CD4-positive, alpha-beta T cell treated with Interferon alpha-2 for 1 hour (primary cell): ENCODE measurements around the gene MRPL20.
A peak's percentile ranks its signal among the peaks of the same experiment; 100 is the strongest.
"Not testable (repeated sequence)": the region's sequence is repeated elsewhere in the genome, so short reads cannot be mapped to it uniquely, and the experiment has no call there.

ENCODE experiments used
- DNase-seq, 2 donors: peaks; one replicate each; pipeline ENCODE4 v3.0.0-alpha.2; 2020 to 2022

Gene MRPL20

DNA sequence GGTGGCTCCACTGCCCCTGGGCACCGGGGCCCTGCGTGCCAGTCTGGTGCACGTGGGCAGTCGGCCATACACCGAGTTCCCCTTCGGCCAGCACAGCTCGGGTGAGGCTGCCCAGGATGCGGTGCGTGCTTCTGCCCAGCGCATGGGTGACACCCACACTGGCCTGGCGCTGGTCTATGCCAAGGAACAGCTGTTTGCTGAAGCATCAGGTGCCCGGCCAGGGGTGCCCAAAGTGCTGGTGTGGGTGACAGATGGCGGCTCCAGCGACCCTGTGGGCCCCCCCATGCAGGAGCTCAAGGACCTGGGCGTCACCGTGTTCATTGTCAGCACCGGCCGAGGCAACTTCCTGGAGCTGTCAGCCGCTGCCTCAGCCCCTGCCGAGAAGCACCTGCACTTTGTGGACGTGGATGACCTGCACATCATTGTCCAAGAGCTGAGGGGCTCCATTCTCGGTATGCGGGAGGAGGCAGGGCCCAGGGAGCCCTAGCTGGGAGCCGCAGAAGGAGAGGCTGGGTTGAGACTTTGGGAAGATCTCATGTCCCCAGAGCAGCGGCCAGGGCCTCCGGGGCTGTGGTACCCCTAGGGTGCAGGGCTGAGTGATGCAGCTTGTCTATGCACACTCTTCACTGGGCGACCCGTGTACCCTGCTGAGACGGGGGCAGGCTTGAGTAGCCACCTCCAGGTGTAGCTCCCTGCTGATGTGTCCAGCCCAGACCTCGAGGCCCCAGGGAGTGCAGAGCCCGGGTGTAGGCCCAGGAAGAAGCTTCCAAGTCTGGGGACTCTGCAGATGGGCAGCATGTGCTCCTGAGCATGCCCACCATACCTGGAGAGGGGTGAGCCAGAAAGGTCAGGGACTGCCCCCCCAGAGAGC lies 30.2 kb upstream of the MRPL20 start:
- no peak for DNase-seq

DNA sequence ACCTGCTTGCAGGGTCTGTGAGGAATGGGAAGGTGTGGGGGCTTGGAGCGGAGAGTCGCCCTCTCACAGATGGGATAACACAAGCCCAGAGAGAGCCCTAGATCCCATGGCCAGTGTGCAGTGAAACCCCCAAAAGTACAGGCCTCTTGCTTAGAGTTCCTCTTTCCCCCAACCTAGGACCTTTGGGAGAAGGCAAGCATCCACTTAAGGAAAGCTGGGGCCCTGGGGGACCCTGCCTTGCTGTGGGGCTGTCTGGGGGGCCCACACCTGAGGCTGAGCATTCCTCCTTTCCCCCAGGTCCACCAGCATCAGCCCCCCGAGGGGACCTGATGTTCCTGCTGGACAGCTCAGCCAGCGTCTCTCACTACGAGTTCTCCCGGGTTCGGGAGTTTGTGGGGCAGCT lies 29.5 kb upstream of the MRPL20 start:
- DNase-seq, result no peak

DNA sequence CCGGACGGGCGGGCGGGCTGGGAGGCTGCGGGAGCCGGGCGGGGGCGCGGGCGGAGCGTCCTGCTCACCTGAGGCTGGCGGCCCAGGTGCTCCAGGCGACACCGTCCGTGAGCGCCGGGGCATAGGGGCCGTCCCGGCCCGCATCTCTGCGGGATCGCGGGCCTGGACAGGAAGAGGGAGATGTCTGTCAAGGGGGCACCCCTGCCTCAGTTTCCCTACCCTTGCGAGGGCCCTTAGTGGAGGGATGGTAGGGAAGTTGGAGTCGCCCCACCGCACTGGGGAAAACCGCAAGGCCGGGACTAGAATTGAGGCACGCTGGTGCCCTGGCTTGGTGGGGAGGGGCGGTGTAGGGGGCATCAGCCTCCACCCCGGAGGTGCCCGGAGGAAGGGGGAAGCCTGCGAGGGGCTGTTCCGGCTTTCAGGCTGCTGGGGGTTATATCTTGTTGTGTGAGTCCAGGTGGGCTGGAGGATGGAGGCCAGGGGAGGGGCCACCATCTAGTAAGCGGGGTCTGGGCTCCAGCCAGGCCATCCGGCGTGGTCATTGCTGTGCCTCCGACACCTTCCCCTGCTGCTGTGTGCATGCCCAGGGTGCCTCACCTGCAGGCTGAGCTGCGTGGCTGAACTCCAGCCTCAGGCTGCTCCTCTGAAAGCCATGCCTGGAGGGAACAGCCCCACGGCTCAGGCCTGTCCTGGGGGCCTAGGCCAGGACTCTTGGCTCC lies 29.0 kb upstream of the MRPL20 start:
- no peak for DNase-seq

DNA sequence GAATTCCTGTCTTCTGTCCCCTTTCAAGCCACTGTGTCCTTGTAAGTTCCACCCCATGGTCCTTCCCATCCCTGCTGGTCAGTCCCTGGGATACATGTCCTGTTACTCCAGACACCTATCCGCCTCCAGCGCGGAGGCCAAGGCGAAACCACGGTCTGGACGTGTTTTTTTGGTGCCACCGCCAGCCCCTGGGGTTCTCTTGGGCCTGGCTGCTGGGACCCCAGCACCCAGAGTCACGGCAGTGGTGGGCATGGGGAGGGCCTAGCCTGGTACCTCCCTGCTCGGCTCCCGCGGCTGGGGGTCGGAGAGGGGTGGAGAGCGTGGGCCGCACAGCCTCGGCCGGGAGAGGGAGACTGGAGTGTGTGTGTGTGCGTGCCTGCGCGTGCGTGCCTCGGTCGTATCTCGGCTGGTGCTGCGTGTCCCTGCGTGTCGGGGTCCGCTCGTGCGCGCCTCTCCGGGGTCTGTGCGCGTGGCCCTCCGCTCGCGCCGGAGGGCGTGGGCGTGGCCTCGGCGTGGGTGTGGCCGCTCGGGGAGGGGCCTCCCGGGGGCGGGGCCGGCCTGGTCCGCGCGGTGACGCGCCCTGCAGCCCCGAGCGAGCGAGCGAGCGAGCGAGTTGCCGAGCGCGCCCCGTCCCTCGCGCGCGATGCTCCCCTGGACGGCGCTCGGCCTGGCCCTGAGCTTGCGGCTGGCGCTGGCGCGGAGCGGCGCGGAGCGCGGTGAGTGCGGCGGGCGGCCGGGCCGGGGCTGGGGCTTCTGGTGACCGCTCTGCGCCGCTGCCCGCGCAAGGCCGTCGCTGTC lies 28.2 kb upstream of the MRPL20 start, which contains the start of gene VWA1:
Gene VWA1, plus strand, starts transcription at position 585 of the 798 bp plus-strand sequence. Its CDS starts 59 bp downstream, at position 644.
- DNase-seq, result peak; percentile 45 to 66

DNA sequence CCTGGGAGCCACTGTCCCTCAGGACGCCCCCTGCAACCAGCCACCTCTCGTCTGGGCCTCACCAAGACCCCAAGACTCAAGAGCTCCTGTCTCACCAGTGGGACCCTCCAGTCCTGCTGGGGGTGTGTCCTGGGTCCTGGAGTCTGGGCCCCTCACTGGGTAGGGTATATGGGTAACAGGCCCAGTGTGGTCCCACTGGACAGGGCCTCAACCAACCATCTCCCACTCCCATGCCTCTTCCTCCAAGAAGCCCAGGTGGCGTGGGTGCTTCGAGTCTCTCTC lies 27.7 kb upstream of the MRPL20 start:
- no peak for DNase-seq

DNA sequence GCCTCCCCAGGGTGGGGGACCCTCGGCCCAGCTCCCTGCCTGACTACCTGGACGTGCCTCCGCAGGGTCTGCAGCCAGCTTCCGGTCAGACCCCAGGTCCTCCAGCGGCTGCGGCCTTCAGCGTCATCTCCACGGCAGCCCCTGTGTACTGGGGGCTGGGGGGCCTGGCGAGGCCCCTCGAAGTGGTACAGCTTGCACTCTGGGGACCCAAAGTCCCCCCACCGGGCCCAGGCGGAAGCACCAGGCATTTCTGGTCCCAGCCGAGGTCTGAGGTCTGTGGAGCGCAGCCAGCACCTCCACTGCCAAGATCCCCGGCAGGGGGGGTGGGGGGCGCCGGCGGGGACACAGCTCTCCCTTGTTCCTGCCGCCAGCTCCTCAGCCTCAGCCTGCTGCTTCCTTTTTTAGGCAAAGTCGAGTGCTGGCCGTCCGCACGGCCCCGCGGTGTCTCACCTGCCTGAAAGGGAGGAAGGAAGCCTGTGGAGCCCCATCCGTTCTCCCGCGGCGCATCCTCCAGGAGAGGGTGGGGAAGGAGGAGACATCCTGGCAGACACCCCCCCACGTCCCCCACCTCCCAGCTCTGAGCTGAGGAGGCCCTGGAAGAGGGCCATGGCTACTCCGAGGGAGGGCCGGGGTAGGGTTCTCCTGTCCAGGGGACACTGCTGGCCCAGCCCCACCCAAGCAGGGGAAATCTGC lies 27.2 kb upstream of the MRPL20 start:
- DNase-seq, result no peak

DNA sequence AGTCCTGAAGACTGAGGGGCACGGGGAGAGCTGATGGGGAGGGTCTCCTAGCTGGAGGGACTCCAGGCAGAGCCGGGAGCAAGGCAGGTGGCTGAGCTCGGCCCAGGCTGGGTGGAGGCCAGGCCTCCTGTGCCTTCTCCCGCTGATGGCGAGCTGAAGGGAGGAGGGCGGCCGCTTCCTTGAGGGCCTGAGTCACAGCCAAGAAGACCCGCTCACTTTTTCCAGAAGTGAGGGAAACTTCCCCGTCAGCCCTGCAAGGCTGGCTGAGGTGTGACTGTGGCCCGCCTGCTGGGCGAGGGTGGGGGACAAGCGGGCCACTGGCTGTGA lies 26.7 kb upstream of the MRPL20 start:
- DNase-seq, result no peak

DNA sequence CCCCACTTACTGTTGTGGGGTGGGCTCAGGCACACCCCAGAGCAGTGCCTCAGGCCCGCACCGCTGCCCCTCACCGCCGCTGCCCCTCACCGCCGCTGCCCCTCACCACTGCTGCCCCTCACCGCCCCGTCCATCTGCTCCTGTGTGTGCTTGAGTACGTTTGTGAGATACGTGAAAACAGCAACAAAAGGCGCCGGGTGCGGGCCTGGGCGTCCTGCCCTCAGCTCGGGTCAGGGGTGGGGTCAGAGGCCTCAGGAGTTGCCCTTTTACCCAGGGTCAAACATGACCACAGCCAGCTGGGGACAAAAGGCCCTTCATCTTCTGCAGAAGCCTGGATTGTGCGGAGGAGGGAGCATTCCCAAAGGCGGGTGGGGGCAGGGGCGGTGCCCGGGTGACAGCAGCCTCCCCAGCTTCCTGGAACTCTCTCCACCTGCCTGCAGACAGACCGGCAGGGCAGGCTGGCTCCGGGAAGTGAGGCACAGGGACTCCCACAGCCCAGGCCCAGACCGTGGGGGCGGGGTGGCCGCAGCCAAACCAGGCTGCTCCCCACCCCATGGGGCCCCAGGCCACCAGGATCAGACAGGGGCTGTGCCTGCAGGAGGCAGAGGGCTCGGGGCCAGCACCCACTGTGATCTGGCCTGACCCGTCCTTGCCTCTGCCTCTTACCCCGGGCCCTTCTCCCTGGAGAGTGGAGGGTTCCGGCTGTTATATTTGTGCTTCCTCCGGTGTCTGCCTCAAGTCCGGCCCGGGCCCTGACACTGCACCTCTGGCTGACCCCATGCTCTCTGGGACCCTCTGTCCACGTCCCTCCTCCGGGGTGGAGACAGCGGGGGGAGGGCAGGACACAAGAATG lies 26.1 kb upstream of the MRPL20 start:
- DNase-seq, result no peak

DNA sequence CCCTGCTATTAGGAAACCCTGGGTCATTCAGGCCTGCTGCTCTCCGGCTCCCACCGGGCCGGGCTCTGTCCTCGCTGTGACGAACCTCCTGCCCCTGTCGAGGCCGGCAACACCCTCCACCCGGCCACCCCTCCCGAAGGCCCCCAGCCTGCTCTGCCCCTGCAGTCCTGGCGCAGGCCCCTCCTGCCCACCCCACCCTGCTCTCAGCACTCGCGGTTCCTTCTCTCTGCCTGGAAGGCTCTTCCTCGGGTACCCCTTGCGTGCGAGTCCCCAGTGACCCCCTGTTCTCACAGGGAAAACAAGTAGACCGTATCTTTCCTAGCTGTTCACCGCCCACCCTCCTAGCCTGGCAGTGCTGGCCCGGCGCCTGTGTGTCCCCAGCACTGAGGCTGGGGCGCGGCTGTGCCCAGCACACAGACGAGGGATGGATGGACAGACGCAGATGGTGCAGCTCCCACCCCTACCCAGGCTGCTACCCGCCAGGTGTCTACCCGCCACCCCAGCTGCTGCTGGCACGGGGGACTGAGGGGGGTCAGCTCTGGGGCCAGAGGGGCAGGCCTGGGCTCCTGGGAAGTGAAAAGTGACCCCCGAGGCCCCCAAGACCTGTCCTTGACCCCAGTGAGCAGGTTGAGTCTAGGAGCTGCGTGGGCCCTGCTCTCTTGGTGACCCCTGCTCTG lies 25.3 kb upstream of the MRPL20 start:
- no peak for DNase-seq

DNA sequence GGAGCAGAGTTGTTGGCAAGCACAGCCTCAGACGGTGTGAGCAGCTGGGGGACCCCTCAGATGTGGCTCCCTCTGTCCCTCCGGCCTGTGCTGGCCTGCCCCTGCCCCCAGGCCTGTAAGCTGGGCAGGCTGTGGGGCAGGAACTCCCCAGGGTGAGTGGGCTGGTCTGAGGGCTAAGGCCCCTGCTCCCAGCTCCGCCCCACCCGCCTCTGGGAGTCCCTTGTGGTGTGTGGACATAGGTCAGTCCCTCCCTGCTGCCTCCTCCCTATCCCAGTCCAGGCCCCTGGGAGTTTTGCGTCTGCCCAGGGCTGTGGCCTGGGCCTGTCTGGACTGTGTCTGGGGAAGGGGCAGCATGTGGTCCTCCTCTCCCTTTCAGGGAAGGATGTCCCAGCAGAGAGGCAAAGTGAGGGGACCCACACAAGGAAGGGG lies 24.8 kb upstream of the MRPL20 start:
- no peak for DNase-seq

DNA sequence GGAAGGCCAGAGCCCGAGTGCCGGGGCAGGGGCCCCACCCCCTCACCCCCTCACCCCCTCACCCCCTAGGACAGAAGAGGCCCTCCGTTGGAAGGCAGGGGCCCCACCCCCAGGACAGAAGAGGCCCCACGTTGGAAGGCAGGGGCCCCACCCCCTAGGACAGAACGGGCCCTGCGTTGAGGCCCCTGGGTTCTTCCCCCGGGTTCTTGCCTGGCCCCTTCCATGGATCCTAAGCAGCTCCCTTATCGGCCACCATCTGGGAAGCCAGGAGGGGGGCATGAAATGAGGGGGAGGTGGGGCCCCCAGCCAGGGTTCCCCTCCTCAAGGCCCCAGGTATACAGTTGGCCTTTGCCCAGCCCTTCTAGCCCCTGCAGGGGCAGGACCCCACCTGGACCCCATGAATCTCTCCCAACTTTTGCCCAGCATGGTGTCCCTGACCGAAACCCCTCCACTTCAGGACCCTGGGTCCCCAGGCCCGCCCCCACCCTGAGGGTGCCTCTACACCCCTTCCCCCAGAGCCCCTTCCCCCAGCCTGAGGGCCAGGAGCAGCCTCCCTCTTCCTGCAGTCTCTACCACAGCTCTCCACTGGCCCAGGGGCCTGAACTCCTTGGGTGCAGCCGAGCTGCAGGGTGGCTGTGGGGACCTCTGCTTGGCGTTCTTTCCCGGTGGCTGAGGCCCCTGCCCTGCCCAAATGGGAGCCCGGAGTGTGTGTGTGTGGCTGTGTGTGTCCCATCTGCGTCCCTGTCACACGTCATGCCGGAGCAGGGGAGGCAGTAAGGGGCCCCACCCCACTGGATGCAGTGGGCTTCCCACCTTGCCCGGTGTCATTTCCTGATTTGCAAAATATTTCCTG lies 24.1 kb upstream of the MRPL20 start:
- DNase-seq, result no peak

DNA sequence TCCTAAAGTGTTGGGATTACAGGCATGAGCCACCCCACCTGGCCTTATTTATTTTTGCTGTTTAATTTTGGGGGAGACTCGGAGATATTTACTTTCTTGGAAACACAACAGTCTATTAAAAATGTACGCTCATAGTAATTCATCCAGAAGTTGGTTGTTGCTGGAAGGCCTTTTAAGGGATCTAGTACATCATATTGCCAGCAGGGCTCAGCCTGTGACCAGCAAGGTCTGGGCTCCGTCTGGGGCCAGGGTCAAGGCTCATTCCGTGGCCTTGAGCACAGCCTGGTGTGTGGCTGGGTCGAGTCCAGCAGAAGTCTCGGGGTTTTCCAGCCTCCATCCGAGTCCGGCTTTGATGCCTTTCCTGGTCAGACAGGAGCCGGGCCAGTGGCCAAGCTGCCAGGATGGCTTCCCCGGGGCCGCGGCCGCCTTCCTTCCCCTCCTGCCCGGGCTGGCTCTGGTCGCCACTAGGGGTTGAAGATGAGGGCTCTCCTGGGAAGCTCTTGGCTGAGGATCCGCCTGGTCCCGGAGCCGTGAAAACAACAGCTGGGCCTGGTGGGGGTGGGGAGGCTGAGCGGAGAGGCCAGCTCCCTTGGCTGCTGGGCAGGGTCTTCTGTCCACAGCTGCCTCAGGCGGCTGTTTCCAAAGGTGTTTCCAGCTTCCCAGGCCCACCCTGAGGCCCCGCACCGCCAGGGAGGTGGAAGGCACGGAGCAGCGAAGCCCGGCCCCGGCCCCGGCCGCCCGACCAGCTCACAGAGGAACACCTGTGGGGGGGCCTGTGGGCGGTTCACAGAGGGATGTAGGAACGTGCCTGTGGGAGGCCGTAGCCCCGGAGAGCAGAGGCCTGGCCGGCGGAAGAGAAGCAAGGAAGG lies 23.3 kb upstream of the MRPL20 start:
- no peak for DNase-seq

DNA sequence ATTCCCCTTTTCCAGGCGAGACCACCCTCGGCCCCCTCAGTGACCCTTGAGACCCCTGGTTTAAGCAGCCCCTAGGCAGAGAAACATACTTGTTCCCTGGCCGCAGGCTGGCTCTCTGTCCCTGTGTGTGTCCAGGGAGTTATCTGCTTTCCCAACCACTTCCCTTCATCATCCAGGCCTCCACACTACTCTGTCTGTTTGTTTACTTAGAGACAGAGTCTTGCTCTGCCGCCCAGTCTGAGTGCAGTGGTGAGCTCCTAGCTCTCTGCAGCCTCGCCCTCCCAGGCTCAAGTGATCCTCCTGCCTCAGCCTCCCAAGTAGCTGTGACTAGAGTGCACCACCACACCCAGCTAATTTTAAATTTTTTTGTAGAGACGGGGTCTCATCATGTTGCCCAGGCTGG lies 22.6 kb upstream of the MRPL20 start:
- DNase-seq, result no peak

DNA sequence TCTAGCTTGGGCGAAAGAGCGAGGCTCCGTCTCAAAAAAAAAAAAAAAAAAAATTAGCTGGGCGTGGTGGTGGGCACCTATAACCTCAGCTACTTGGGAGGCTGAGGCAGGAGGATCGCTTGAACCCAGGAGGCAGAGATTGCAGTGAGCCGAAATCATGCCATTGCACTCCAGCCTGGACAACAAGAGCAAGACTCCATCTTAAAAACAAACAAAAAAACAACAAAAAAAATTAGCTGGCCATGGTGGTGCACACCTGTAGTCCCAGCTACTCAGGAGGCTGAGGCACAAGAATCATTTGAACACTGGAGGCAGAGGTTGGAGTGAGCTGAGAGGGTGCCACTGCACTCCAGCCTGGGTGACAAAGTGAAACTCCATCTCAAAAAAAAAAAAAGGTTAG lies 21.9 kb upstream of the MRPL20 start:
- DNase-seq, result not testable (repeated sequence)

DNA sequence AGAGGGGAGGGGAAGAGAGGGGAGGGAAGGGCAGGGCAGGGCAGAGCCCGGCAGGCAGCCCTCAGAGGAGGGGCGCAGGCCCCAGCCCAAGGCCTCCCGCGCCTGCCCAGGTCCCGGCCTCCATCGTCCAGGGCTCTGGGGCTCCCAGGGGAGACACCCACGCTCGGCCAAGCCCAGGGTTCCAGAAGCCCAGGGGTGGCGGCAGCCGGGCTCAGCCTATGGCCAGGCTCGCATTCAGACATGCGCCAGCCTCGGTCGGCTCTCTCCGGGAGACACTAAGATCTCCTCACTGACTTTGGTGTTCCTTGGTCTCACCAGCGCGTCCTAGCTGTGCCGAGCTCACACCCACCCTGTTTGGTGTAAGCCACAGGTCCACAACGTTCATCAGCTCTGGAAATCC lies 21.1 kb upstream of the MRPL20 start:
- no peak for DNase-seq

DNA sequence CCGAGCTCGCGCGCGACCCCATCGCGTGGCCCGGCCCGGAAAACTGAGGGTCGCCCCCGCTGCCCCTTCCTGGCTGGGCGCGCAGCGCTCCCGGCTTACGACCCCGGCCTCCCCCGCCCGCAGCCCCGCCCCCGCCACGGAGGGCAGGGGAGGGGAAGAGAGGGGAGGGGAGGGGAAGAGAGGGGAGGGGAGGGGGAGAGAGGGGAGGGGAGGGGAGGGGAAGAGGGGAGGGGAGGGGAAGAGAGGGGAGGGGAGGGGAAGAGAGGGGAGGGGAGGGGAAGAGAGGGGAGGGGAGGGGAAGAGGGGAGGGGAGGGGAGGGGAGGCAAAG lies 20.7 kb upstream of the MRPL20 start:
- DNase-seq, result no peak

DNA sequence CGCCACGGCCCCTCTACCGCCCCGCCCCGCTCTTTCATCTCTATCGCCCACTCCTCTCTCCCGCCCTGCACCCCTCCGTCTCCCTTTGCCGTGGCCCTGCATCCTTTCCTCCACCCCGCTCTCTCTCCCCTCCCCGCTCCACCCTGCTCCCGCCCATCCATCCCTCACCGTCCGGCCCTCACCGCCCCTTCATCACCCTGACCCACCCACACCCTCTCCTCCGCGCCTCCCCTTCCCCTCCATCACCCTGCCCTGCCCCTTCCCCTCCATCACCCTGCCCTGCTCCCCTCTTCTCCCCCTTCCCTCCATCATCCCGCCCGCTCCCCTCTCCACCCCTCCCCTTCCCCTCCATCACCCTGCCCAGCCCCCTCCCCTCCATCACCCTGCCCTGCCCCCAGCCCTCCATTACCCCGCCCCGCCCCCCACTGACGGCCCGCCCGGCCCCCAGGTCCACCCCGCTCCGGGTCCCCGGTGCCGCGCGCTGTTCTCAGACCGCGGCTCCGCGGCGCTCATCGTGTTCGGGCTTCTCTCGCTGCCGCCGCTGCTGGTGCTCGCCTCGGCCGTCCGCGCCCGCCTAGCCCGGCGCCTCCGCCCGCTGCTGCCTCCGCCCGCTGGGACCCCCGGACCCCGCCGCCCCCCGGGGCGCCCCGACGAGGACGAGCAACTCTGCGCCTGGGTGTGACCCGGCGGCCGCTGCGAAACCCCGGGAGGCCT lies 20.2 kb upstream of the MRPL20 start:
- DNase-seq, result no peak

DNA sequence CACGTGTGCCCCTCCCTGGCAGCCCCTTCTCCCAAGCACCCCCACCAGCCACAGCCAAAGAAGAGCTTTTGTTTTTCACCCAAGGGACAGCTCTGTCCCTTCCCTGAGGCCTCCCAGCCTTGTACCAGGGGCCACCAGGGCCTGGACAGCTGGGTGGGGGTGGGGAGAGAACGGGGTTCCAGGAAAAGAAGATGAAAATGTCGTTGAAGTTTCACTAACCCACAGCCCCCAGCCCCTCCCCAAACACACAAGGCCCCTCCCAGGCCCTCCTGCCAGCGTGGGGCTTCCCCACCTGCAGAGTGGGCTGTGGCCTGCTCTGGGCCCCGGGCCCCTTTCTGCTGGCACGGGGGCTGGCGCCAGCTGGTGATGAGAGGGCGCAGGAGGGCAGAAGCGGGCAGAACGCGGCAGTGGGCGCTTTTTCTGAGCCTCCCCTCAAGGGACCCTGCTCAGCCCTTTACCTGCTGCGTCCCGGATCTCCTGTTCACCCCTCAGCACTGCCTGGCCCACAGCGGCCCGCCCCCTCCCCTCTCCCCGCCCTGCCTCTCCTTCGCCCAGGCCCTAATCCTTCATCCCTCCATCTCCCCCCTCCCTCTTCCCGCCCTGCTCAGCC lies 19.5 kb upstream of the MRPL20 start:
- no peak for DNase-seq
